Sigmoid colon (tissue), 4 donors: ENCODE measurements around the gene KCTD1.

Experiments used
- EP300 ChIP-seq, 4 donors: sonication (generic); formaldehyde crosslinking; IDR thresholded peaks; one replicate each; pipeline ENCODE4 v1.6.1; 2017; ENCODE audit warnings: antibody characterized with exemption in 4 of 4
- POLR2A ChIP-seq, 2 donors: fragments of 450-650 bp; IDR thresholded peaks; one replicate each; pipeline ENCODE4 v1.6.1; 2016; ENCODE audit warnings: antibody characterized with exemption in 2 of 2, mild to moderate bottlenecking in 2 of 2, moderate library complexity in 2 of 2
- POLR2AphosphoS5 ChIP-seq, 4 donors: sonication (generic); formaldehyde crosslinking; IDR thresholded peaks; one replicate each; pipeline ENCODE4 v1.6.1; 2017; ENCODE audit warnings: antibody characterized with exemption in 4 of 4
- TF ChIP-seq, protein P1 (sequence below), 4 experiments: fragments of 450-650 bp in 3 of 4; fragments of 200-600 bp in 1 of 4; IDR thresholded peaks; one replicate each; pipeline ENCODE4 v1.5.1; 2016 to 2019; ENCODE audit warnings: antibody characterized with exemption in 4 of 4, mild to moderate bottlenecking in 3 of 4, moderate library complexity in 2 of 4

DNA sequence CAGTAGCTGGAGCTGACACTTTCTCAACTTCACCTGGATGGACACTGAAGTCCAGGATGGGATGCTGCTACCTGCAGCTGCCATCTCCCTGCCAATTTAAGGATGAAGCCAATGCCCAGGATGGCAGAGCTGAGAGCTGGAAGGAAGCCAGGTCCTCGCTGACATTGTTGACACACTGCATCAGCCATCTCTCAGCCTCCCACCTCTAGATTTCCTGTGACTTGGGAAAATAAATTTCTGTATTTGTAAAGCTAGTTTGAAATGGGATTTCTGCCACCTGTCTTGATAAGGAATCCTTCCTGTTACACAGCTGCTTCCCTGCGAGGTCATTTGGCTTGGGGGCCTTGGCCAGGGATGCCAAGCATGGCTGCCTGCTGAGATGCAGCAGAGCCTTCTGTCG is 43.5 kb downstream of the KCTD1 start:
- TF ChIP-seq EP300 (IDR thresholded peaks at IDR 0.05) = no peak
- TF ChIP-seq, protein P1, sequence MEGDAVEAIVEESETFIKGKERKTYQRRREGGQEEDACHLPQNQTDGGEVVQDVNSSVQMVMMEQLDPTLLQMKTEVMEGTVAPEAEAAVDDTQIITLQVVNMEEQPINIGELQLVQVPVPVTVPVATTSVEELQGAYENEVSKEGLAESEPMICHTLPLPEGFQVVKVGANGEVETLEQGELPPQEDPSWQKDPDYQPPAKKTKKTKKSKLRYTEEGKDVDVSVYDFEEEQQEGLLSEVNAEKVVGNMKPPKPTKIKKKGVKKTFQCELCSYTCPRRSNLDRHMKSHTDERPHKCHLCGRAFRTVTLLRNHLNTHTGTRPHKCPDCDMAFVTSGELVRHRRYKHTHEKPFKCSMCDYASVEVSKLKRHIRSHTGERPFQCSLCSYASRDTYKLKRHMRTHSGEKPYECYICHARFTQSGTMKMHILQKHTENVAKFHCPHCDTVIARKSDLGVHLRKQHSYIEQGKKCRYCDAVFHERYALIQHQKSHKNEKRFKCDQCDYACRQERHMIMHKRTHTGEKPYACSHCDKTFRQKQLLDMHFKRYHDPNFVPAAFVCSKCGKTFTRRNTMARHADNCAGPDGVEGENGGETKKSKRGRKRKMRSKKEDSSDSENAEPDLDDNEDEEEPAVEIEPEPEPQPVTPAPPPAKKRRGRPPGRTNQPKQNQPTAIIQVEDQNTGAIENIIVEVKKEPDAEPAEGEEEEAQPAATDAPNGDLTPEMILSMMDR (IDR thresholded peaks at IDR 0.05) = no peak
- TF ChIP-seq POLR2A (IDR thresholded peaks at IDR 0.05) = no peak
- no peak for TF ChIP-seq POLR2AphosphoS5 (IDR thresholded peaks at IDR 0.05)
